Neural progenitor cell (in vitro differentiated cells): ENCODE results near the gene TMCO4.

Source experiments
- EZH2 ChIP-seq: fragments of 200-600 bp; sonication (generic); IDR thresholded peaks from 2 replicates; pipeline ENCODE4 v1.6.1; 2017; ENCODE audit warnings: antibody characterized with exemption, mild to moderate bottlenecking, moderate library complexity
- EZH2phosphoT487 ChIP-seq: fragments of 200-600 bp; sonication (generic); IDR thresholded peaks from 2 replicates; pipeline ENCODE4 v1.6.1; 2017; ENCODE audit warnings: antibody characterized with exemption
- TF ChIP-seq, protein P1 (sequence below): fragments of 200-600 bp; sonication (generic); IDR thresholded peaks from 2 replicates; pipeline ENCODE4 v1.5.1; 2017; ENCODE audit warnings: antibody characterized with exemption, mild to moderate bottlenecking

GRCh38 chr1:19743180-19743579 lies 56.5 kb downstream of the TMCO4 start:
- TF ChIP-seq EZH2: no peak
- TF ChIP-seq, protein P1, sequence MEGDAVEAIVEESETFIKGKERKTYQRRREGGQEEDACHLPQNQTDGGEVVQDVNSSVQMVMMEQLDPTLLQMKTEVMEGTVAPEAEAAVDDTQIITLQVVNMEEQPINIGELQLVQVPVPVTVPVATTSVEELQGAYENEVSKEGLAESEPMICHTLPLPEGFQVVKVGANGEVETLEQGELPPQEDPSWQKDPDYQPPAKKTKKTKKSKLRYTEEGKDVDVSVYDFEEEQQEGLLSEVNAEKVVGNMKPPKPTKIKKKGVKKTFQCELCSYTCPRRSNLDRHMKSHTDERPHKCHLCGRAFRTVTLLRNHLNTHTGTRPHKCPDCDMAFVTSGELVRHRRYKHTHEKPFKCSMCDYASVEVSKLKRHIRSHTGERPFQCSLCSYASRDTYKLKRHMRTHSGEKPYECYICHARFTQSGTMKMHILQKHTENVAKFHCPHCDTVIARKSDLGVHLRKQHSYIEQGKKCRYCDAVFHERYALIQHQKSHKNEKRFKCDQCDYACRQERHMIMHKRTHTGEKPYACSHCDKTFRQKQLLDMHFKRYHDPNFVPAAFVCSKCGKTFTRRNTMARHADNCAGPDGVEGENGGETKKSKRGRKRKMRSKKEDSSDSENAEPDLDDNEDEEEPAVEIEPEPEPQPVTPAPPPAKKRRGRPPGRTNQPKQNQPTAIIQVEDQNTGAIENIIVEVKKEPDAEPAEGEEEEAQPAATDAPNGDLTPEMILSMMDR: no peak
- no peak for TF ChIP-seq EZH2phosphoT487
